HG02623 (cell line): ENCODE measurements around the gene DDR1.

ENCODE experiments used
- ATAC-seq: cut with Tn5 transposase; IDR thresholded peaks from one replicate; pipeline ENCODE4 v1.9.1; 2021; ENCODE audit warnings: moderate library complexity; ENCODE audit not compliant: unreplicated experiment

DDR1 gene

DNA sequence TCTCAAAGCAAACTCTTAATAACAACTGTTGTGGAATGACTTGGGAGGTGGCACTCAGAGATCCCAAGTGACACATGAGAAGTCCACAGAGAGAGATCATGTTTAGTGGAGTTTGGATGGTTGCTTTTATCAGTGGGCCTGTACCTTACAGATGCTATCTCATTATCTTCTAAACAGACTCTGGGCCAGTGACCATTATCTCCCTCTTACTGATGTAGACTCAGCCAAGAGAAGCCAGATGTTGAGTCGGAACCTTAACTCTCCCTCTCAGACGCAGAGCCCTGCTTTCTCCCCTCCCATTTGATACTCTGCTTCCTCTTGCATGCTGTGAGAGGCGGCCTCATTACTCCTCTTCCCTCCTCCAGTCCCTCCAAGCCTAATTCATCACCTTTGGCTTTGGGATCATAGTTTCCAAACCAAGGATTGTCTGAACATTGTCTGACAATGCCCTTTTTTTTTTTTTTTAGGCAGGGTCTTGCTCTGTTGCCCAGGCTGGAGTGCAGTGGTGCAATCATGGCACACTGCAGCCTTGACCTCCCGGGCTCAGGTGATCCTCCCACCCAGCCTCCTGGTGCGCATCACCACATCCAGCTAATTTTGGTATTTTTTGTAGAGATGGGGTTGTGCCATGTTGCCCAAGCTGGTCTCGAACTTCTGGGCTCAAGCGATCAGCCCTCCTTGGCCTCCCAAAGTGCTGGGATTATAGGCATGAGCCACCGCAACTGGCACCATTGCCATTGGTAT, 4.5 kb upstream of the DDR1 start:
- ATAC-seq: no peak

DNA sequence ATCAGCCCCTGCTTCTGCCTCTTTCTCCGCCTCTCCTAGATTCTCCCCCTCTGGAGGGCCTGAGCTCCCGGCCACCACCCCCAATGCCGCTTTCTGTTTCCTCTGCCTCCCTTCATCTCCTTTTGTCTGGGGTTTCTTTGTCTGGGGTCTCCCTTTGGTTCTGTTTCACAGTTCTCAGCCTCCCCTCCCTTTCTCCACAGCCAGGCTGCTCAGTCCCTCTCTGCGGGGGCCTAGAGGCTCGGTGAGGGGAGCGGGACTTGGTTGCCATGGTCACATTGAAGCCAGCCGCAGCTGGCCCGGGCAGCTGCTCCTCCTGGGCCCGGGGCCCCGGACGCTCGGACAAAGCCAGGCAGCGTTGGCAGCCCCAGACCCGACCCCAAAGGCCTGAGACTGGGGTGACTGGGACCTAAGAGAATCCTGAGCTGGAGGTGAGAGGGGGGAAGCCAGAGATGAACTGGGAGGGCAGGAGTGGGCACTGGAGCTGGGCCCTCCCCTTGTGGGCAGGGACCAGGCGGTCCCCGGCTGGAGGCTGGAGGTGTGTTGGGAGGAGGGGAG, 3.5 kb upstream of the DDR1 start:
- ATAC-seq: no peak

DNA sequence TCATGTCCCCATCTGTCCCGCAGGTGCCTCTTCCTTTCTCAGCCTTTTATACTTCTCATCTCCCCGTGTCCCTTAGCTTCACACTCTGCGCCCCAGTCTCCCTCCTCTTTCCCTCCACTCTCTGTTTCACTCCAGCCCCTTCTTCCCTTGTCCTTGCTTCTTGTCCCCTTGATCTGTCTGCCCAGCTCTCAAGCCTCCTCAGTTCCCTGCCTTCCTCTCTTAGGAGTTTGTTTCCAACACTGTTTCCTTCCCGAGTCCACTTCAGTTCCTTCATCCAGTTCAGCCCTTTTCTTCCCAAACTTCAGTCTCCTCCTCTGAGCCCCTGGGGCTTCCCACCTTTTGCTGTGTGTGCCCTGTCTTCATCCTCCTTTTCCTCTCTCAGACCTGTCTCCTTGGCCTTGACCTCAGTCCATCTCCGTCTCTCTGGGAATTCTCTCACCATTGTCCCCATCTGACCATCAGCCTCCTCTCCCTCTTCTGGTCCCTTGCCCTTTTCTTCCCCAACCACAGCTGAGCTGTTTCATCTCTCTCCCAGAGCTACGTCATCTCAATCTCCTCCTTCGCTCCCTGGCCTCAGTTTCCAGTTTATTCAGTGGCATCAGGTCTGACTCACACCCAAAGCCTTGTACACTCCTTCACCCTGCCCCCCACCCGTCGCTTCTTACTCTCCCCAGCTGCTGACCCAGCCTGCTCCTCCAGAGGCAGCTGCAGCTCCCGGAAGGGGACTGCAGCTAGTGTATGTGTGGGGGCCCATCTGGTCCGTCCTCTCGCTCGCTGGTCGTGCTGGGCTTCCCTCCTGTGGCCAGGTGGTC, 2.7 kb upstream of the DDR1 start:
- ATAC-seq: no peak

DNA sequence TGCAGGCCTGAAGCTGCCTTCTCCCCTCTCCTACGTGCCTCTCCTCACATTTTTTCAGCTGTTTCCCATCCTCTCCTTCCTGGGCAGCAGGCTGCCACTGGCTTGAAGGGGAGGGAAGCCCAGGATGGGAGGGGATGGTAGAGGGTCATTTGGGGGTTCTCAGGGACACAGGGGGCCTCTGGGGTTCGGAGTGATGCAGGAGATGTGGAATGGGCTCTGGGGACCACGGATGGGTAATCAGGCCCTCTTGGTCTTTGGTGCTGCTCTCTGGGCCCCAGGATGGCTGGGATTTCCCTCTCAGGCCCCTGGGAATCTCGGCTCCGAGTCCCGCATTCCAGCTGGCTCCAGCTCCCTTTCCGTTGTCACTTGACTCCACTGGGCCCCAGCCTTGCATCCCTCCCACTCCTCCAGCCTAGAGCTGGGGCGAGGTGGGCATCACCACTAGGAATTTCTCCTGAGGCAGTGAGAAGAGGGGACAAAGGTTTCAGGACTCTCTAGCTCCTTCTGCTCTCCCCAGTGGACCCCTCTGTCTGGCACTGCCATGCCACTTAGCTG, 2.0 kb upstream of the DDR1 start:
- ATAC-seq: no peak

DNA sequence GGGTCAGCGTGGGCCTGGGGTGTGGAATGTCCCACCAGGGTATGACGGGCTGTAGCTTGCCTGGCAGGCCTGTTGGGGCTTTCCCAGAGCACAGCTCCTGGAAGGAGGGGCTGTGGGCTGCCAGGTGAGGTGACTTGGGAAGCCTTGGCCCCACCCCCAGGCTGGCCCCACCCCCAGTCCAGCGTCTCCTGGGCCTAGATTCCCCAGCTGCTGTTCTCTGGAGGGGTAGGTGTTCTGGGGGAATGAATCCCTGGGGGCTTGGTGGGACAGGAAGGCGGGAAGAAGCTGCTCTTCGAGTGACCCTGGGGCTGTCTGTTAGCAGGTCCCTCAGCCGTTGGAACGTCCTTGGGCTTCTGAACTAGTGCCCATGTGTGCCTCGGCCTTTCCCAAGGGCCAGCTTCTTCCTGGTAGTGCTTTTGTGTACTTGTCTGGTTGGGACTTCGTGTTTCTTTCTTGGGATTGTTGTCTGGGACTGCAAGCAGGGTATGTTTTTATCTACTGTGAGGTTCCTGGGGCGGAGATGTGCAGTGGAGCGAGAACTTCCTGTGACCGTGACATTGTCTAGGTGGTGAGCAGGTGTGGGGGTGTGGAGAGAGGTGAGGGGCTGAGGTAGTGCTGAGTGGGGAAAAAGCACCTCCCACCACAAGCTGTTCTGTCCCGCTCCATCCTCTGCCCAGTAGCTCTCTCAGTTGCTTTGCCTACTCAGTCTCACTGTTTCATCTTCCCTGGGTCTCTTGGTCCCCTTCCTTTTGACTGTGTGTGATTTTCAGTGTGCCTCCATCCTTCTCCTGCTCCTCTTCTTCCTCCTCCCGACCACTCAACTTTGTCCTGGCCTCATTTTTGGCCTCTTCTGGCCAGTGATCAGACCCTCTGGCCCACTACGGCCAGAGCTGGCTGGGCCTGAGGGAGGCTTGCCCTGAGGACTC, 1.3 kb upstream of the DDR1 start:
- no peak for ATAC-seq

DNA sequence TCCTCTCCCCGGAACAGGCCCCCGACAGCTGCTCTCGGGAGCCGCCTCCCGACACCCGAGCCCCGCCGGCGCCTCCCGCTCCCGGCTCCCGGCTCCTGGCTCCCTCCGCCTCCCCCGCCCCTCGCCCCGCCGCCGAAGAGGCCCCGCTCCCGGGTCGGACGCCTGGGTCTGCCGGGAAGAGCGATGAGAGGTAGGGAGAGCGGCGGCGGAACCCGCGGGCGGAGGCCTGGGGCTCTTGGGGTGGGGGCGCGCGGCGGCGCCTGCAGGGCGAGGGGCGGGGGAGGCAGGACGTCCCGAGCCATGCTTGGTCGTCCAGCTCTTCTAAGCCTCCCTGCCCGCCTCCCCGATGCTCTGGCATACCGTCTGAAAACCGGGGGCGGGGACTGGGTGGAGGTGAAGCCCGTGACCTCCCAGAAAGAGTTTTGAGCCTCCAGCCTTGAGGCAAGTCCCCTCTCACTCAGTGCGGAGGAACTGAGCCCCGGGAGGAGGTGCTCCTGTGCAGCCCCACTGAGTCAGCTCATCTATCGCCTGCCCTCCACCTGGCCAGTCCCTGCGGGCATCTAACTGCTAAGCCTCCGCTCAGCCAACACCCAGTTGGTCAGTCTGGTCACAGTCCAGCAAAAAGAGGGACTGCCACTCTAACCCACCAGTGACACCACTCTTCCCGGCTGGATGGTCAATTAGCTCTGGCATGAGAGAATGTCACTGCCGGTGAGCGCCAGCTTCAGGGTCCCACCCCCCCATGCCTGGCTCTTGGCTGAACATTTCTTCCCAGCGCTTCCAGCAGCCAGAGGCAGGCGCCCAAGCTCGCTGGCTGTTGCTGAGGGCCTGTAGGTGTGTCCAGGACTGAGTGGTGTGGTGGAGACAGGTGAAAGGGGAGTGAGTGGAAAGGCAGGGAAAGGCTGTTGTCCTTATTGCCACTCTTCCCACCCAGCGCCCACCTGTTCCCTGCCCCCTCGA, 482 bp downstream of the DDR1 start:
- ATAC-seq: no peak

DNA sequence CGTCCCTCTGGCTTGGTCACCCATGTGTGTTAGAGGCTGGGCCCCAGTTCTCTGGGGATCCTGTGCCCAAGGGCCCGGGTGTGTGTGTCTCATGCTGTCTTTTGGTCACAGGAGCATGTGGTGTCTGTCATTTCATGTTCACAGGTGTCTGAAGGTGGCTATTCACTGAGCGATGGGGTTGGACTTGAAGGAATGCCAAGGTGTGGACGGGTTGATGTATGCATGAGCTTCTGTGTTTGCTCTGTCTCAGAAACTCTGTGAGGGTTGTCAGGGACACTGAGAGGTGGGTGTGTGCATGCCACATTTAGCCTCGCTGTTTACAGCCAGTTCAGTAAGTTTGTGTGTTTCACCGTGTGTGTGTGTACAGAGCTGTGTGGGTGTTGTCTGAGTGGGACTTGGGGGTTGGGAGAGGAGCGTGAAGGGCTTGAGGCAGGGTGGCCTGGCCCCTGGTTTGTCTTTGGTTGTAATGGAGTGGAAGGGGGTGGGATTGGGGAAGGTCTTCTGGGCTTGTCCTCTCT, 1.2 kb downstream of the DDR1 start:
- no peak for ATAC-seq

DNA sequence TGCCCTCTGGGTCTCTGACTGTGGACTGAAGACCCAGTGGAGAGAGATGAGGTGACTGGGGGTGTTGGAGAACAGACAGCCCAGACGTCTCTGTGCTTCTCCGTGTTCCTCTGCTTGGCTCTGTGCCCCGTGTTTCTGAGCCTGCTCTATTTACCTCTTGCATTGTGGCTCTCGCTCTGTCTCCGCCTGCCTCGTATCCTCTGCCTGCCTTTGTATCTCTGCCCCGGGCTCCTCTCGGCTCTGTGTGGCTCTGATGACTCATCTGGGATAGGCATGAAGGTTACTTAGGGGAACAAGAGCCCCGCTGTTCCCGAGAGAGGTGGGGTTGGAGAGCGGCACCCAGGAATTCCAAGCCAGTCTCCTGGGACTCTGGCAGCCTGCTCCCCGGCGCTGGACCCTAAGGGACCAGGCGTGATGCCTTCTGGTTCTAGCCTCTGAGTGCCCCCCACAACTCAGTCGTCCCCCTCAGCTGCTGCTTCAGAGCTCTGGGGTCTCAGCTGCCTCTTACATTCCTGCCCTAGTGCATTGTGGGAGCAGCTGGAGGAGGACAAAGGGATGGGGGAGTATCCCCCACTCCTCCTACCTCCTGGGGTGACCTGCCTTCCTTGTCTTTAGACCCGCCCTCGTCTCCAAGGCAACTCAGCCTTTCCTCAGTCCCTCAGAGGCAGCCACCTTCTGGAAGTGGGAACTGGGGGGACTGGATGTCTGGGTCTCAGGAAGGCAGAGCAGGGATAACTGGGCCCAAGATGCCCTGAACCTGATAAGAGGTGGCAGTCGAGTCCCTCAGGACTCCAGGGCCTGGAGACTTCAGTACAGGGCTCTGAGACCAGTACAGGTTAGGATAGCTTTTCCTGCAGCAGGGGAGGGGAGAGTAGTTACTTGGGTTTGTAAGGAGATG, 1.9 kb downstream of the DDR1 start:
- no peak for ATAC-seq

DNA sequence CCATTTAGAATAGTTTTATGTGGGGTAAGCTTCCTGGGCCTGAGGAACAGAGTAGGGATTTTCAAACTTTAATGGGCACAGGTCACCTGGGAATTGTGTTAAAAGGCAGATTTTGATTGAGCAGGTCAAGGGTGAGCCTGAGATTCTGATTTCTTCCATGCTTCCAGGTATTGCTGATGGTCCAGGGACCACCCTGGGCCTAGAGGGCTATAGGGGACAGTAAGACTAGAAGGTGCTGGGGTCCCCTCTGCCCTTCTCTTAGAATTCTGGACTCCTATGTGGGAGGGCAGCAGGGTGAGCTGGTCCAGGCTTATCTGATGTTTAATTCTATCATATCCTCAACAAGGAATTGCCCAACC, 2.6 kb downstream of the DDR1 start:
- no peak for ATAC-seq

DNA sequence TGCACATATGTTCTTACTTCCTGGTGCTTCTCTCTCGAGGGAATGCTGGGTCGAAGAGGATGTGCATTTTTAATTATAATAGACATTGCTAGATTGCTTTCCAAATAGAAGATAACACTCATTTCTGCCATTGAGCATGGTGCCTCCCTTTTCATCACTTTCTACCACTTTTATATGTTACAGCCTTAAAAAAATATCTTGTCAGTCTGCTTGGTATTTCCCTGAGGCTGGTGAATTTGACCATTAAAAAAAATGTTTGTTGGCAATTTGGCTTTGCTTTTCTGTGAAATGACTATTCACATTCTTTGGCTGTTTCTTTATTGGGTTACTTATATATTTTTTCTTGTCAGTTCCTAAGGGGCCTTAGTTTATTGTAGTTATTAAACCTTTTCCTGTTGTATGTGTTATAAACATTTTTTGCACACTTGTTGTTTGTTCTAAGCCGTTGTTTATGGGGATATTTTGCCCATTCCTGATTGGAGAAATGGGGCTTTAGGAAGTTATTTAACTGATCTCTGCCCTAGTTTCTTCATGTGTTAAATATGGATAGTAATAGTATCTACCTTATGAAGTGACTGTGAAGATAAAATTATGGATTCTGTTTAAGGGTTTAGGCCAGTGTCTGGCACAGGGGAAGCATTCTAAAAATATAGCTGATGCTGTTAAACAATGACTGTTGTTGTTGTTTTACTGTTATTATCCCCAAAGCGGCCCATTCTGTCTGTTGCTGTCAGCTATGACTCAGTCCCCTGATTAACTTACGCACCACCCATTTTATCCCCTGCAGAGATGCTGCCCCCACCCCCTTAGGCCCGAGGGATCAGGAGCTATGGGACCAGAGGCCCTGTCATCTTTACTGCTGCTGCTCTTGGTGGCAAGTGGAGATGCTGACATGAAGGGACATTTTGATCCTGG, 3.8 kb downstream of the DDR1 start:
- ATAC-seq: no peak

DNA sequence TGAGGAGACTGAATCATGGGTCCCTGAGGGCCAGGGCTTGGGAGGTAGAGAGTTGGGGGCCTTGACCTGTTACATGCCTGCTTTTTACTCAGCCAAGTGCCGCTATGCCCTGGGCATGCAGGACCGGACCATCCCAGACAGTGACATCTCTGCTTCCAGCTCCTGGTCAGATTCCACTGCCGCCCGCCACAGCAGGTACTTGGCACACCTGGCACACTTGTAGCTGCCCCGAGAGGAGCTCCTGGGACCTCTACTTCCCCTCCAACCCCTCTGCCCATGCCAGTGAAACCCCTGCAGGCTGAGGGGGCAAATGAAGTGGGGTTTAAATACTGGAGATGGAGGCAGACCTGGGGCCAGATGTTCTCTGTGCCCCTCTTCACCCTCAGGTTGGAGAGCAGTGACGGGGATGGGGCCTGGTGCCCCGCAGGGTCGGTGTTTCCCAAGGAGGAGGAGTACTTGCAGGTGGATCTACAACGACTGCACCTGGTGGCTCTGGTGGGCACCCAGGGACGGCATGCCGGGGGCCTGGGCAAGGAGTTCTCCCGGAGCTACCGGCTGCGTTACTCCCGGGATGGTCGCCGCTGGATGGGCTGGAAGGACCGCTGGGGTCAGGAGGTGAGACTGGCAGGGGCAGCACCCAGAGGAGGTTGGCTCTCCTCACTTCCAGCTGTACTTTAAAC, 4.6 kb downstream of the DDR1 start:
- ATAC-seq: no peak

DNA sequence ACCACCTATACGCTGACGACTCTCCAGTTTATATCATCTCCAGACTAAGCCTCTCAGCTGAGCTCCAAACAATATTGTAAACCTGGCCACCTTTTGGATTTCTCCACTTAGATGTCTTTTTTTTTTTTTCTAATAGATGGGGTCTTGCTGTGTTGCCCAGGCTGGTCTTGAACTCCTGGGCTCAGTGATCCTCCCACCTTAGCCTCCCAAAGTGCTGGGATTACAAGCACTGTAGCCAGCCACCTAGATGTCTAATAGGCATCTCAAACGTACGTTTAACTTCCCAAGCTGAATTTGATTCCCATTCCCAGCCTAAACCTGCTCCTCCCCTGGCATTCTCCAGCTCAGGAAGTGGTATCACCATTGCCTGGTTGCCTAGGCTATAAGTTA, 5.2 kb downstream of the DDR1 start:
- no peak for ATAC-seq

DNA sequence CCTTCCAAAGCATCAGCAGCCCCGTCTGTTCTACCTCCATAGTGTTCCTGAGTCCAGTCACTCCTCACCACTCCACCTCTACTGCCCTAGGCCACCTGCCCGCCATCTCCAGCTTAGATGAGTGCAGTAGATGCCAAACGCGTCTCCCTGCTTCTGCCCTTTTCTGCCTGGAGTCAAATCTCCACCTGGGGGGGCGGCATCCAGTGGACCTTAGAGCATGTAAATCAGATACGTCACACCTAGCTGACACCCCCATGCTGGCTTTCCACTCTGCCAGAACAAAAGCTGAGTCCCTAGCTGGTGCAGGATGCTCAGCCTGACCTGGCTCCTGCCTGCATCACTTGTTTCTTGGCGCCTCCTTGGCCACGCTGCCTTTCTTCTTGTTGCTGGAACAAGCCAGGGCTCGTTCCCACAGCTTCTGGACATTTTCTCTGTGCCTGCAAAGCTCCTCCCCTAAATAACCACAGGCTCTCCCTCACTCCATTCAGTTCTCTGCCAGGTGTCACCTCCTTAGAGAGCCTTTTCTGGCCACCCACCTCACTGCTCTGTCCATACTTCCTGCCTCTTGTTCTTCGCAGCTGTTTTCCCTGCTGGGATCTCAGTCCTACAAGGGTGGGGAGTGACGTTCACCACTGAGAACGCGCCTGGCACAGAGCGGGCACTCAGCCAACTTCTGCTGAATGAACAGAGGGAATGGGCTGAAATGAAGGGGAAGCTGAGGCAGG, 5.8 kb downstream of the DDR1 start:
- ATAC-seq: no peak

DNA sequence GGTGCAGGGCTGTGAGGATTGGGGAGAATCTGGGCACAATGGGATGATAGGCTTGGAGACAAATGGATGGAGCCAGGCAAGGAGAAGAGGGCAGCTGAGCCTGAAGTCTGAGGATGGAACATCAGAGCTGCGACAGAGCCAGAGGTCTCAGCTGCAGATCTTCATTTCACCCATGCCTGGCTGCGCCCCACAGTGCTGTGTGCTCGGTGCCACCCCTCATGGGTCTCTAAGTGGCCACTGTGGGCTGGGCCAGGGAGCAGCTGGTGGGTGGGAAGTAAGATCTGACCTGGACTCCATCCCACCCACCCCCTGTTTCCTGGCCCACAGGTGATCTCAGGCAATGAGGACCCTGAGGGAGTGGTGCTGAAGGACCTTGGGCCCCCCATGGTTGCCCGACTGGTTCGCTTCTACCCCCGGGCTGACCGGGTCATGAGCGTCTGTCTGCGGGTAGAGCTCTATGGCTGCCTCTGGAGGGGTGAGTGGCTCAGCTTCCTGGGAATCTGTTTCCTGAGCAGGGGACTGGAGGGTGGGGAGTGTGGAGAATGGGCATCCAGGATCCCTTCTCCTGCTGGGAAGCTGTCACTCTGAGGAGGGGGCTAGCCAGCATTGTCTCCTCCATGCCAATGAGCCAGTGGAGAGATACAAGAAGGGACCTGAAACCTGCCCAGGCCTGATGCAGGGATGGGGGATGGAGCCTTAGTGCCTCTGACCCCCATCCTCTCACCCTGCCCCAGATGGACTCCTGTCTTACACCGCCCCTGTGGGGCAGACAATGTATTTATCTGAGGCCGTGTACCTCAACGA, 6.5 kb downstream of the DDR1 start:
- ATAC-seq: no peak

DNA sequence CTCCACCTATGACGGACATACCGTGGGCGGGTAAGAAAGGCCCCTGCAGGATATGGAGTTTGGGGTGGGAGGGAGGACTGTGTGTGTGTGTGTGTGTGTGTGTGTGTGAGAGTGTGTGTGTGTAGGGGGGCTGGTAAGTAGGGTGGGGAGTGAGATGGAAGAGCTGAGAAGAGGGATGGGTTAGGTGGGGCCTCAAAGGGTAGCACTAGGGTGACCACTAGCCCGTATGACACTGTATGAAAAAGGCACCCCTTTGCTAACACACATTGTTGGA, 7.1 kb downstream of the DDR1 start:
- ATAC-seq: no peak
